Measurements from ENCODE around the gene FOXL3.

Gene FOXL3

DNA sequence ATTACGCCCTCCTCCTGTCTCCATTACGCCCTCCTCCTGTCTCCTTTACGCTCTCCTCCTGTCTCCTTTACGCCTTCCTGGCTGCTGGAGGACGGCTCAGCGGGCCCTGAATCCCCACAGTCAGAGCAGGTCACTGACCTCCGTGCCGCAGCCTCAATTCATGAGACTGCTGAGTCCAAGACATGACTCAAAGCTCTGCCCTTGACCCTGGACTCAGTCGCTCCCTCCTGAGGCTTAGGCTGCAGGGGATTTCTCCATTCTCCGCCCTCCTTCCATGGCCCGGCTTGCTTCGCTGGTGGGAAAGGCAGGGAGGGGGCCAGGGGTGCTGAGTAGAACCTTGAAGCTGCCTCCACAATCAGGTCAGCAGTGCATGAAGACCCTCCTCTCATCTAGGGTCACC is 21.0 kb upstream of the FOXL3 start:
- Histone ChIP-seq H3K4me3 (ENCODE audit: low read depth, low read length) (no peak overlapping the region), H3K4me1 (ENCODE audit: control insufficient read depth, insufficient read depth, low read length) (no peaks in the 10 kb centered on the region), H3K9me3 (ENCODE audit: control insufficient read depth, insufficient read depth, low read depth, low read length) (no peaks in the 10 kb centered on the region), H3K27ac (ENCODE audit: extremely low read depth, low read depth, low read length) (no peak overlapping the region), H3K36me3 (ENCODE audit: control insufficient read depth in 2 of 2, insufficient read depth in 1 of 2, low read length in 2 of 2) (no peaks in the 10 kb centered on the region)
- TF ChIP-seq ZBTB1 (tag by site-specific recombination; IDR thresholded peaks at IDR 0.05) (no peak), ZNF132 (tag by site-specific recombination; IDR thresholded peaks at IDR 0.05; ENCODE audit: borderline replicate concordance) (no peak), ZBTB20 (tag by site-specific recombination; IDR thresholded peaks at IDR 0.05) (no peak), ZNF221 (tag by site-specific recombination; IDR thresholded peaks at IDR 0.05; ENCODE audit: borderline replicate concordance) (no peak), ZNF670 (tag by site-specific recombination; IDR thresholded peaks at IDR 0.05; ENCODE audit: low read depth) (no peak)
- ChIA-PET CTCF (no interaction called here), POLR2A (no interaction called here)

DNA sequence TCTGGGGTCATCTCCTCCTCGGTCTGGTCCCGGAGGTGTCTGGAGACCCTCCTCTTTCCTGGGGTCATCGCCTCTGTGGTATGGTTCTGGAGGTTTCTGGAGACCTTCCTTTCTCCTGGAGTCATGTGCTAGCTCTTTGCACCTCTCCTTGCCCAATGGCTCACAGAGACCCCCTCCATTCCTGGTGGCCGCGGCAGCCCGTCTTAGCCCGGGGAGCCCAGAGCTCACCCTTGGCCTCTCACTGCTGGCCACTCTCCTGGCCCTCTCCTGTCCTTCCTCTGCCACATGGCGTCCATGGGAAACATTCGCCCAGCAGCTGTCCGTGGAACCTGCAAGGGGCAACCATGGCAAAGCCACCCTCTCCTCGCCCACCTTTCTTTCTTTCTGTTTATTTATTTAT is 20.2 kb upstream of the FOXL3 start:
- Histone ChIP-seq H3K4me1 (ENCODE audit: control insufficient read depth, insufficient read depth, low read length) (no peaks in the 10 kb centered on the region), H3K36me3 (ENCODE audit: control insufficient read depth in 2 of 2, insufficient read depth in 1 of 2, low read length in 2 of 2) (no peaks in the 10 kb centered on the region), H3K4me3 (ENCODE audit: low read depth, low read length) (no peak overlapping the region), H3K27ac (ENCODE audit: extremely low read depth, low read depth, low read length) (no peak overlapping the region), H3K9me3 (ENCODE audit: control insufficient read depth, insufficient read depth, low read depth, low read length) (no peaks in the 10 kb centered on the region)
- TF ChIP-seq ZNF214 (tag by site-specific recombination; IDR thresholded peaks at IDR 0.05; ENCODE audit: borderline replicate concordance): no peak
- TF ChIP-seq, protein P1, sequence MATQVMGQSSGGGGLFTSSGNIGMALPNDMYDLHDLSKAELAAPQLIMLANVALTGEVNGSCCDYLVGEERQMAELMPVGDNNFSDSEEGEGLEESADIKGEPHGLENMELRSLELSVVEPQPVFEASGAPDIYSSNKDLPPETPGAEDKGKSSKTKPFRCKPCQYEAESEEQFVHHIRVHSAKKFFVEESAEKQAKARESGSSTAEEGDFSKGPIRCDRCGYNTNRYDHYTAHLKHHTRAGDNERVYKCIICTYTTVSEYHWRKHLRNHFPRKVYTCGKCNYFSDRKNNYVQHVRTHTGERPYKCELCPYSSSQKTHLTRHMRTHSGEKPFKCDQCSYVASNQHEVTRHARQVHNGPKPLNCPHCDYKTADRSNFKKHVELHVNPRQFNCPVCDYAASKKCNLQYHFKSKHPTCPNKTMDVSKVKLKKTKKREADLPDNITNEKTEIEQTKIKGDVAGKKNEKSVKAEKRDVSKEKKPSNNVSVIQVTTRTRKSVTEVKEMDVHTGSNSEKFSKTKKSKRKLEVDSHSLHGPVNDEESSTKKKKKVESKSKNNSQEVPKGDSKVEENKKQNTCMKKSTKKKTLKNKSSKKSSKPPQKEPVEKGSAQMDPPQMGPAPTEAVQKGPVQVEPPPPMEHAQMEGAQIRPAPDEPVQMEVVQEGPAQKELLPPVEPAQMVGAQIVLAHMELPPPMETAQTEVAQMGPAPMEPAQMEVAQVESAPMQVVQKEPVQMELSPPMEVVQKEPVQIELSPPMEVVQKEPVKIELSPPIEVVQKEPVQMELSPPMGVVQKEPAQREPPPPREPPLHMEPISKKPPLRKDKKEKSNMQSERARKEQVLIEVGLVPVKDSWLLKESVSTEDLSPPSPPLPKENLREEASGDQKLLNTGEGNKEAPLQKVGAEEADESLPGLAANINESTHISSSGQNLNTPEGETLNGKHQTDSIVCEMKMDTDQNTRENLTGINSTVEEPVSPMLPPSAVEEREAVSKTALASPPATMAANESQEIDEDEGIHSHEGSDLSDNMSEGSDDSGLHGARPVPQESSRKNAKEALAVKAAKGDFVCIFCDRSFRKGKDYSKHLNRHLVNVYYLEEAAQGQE (tag by site-specific recombination; IDR thresholded peaks at IDR 0.05): no peak
- ChIA-PET CTCF (no interaction called here), POLR2A (no interaction called here)

DNA sequence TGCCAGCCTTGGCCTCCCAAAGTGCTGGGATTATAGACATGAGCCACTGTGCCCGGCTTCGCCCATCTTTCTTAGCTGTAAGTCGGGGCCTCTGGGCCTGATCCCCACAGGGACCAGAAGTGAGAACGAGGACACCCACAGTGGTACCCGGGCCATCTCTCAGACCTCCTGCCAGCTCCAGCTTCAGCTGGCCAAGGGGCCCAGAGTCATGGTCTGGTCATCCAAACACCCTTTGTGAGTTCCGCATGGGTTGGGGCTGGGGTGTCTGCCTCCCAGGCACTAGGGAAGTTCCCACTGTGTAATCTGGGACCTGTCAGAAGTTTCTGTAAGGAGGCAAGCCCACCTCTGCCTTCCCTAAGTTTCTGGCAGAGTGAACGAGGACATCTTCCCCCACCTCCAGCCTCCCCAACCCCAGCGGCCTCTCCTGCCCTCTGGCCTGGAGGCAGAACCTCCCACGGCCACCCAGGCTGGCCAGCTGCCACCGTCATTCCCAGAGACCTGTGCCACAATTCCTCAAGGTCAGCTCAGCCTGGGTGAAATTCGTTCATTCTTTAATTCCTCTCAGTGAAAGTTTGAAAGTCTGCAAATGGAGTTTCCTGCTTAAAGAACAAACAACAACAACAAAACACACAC is 19.5 kb upstream of the FOXL3 start:
- POLR2A ChIA-PET: no interaction called here
- CTCF ChIA-PET: interaction anchor here (0.7 kb wide), 1 partner anchor 14 kb away, joined by 3 read pairs; no protein-coding TSS in a partner anchor
- no peak overlapping the region for H3K4me3 ChIP-seq (ENCODE audit: low read depth, low read length)
- no peak overlapping the region for H3K27ac ChIP-seq (ENCODE audit: extremely low read depth, low read depth, low read length)
- no peaks in the 10 kb centered on the region for H3K4me1 ChIP-seq (ENCODE audit: control insufficient read depth, insufficient read depth, low read length)
- no peaks in the 10 kb centered on the region for H3K36me3 ChIP-seq (ENCODE audit: control insufficient read depth in 2 of 2, insufficient read depth in 1 of 2, low read length in 2 of 2)
- no peaks in the 10 kb centered on the region for H3K9me3 ChIP-seq (ENCODE audit: control insufficient read depth, insufficient read depth, low read depth, low read length)
- TF ChIP-seq EGR2 (tag by site-specific recombination; IDR thresholded peaks at IDR 0.05; ENCODE audit: low read depth) (0 out of 2 replicates have a peak, but pooled peaks have one; percentile 5), ZNF140 (tag by site-specific recombination; IDR thresholded peaks at IDR 0.05) (no peak), KLF7 (tag by site-specific recombination; IDR thresholded peaks at IDR 0.05; ENCODE audit: borderline replicate concordance) (no peak)

DNA sequence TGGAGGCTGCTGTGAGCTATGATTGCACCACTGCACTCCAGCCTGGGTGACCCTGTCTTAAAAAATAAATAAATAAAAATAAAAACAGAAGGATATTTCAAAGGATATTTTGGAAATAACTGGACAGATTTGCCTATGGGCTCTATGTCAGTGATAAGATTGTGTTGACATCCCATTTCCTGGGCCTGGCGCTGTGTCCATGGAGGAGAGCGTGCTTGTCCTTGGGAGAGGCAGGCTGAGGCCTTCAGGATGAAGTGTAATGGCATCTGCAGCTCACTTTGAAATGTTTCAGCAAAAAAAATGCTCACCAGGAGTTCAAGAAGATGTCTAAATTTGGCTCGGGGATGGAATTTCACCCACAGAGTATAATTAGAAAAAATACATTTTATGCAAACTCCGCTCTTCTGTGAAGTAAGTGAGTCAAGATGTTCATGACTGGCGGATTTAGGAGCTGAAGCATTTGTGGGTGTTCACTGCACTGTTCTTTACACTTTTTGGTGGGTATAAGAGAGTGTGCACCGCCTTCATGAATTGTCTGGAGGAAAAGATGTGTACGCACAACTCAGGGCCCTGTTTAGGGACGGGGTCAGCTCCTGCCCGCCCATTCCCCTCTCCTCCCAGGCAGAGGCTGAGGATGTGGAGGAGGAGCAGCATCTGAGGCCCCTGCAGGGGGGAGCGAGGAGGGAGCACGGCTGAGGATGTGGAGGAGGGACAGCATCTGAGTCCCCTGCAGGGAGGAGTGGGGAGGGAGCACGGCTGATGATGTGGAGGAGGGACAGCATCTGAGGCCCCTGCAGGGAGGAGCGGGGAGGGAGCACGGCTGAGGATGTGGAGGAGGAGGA is 18.5 kb upstream of the FOXL3 start:
- Histone ChIP-seq H3K4me3 (ENCODE audit: low read depth, low read length) (no peak overlapping the region), H3K4me1 (ENCODE audit: control insufficient read depth, insufficient read depth, low read length) (no peaks in the 10 kb centered on the region), H3K36me3 (ENCODE audit: control insufficient read depth in 2 of 2, insufficient read depth in 1 of 2, low read length in 2 of 2) (no peaks in the 10 kb centered on the region), H3K9me3 (ENCODE audit: control insufficient read depth, insufficient read depth, low read depth, low read length) (no peaks in the 10 kb centered on the region), H3K27ac (ENCODE audit: extremely low read depth, low read depth, low read length) (no peak overlapping the region)
- ChIA-PET POLR2A (no interaction called here), CTCF (interaction anchor here (0.7 kb wide), 1 partner anchor 15 kb away, joined by 3 read pairs; no protein-coding TSS in a partner anchor)
- TF ChIP-seq KLF8 (tag by site-specific recombination; IDR thresholded peaks at IDR 0.05) (no peak), ZNF658 (tag by site-specific recombination; IDR thresholded peaks at IDR 0.05) (no peak), ZNF214 (tag by site-specific recombination; IDR thresholded peaks at IDR 0.05; ENCODE audit: borderline replicate concordance) (no peak), SP3 (tag by site-specific recombination; IDR thresholded peaks at IDR 0.05) (no peak), ZFP37 (tag by site-specific recombination; IDR thresholded peaks at IDR 0.05) (no peak), ZNF391 (tag by site-specific recombination; IDR thresholded peaks at IDR 0.05; ENCODE audit: borderline replicate concordance, low read depth) (no peak), ZNF292 (tag by site-specific recombination; IDR thresholded peaks at IDR 0.05; ENCODE audit: borderline replicate concordance, low read depth) (no peak), ZNF19 (tag by site-specific recombination; IDR thresholded peaks at IDR 0.05; ENCODE audit: low read depth) (no peak)
- TF ChIP-seq, protein P2, sequence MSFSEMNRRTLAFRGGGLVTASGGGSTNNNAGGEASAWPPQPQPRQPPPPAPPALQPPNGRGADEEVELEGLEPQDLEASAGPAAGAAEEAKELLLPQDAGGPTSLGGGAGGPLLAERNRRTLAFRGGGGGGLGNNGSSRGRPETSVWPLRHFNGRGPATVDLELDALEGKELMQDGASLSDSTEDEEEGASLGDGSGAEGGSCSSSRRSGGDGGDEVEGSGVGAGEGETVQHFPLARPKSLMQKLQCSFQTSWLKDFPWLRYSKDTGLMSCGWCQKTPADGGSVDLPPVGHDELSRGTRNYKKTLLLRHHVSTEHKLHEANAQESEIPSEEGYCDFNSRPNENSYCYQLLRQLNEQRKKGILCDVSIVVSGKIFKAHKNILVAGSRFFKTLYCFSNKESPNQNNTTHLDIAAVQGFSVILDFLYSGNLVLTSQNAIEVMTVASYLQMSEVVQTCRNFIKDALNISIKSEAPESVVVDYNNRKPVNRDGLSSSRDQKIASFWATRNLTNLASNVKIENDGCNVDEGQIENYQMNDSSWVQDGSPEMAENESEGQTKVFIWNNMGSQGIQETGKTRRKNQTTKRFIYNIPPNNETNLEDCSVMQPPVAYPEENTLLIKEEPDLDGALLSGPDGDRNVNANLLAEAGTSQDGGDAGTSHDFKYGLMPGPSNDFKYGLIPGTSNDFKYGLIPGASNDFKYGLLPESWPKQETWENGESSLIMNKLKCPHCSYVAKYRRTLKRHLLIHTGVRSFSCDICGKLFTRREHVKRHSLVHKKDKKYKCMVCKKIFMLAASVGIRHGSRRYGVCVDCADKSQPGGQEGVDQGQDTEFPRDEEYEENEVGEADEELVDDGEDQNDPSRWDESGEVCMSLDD (tag by site-specific recombination; IDR thresholded peaks at IDR 0.05): no peak
- TF ChIP-seq, protein P3, sequence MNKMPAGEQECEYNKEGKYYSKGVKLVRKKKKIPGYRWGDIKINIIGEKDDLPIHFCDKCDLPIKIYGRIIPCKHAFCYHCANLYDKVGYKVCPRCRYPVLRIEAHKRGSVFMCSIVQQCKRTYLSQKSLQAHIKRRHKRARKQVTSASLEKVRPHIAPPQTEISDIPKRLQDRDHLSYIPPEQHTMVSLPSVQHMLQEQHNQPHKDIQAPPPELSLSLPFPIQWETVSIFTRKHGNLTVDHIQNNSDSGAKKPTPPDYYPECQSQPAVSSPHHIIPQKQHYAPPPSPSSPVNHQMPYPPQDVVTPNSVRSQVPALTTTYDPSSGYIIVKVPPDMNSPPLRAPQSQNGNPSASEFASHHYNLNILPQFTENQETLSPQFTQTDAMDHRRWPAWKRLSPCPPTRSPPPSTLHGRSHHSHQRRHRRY (tag by site-specific recombination; IDR thresholded peaks at IDR 0.05): no peak
